Adrenal gland (tissue), 5 donors: ENCODE measurements around the gene ITPR1.

Experiments
- CTCF ChIP-seq, 6 experiments: fragments of 450-650 bp in 4 of 6; fragments of 200-600 bp in 2 of 6; sonication (generic) in 1 of 6; IDR thresholded peaks; 1 replicate in 5 of 6; 2 replicates in 1 of 6; pipeline versions ENCODE4 v1.5.1 to v1.8.0; 2016 to 2021; ENCODE audit warnings: antibody characterized with exemption in 6 of 6, mild to moderate bottlenecking in 2 of 6, moderate library complexity in 1 of 6
- POLR2A ChIP-seq, 2 donors: fragments of 450-650 bp; IDR thresholded peaks; one replicate each; pipeline ENCODE4 v1.6.1; 2017; ENCODE audit warnings: antibody characterized with exemption in 2 of 2, mild to moderate bottlenecking in 2 of 2, moderate library complexity in 1 of 2
- donor health status: DM: no; HTN: no; CAD: no.

- TF ChIP-seq POLR2A (IDR thresholded peaks at IDR 0.05) (no peak), CTCF (IDR thresholded peaks at IDR 0.05) (no peak)
These were observed 249.2 kb downstream of the ITPR1 start for GRCh38 chr3:4742359-4742758.
